ENCODE data around the gene B3GALNT2.
"Not testable (repeated sequence)": the region's sequence is repeated elsewhere in the genome, so short reads cannot be mapped to it uniquely, and the experiment has no call there.

The B3GALNT2 gene

GRCh38 chr1:235504122-235504493, at the start of gene B3GALNT2:
B3GALNT2 (minus strand) TSS chr1:235504452; CDS start chr1:235504252, 200 bp downstream.
- no peak for DNase-seq

GRCh38 chr1:235553112-235553551, 48.9 kb upstream of the B3GALNT2 start:
- DNase-seq, result no peak

- DNase-seq, result no peak
Observed at GRCh38 chr1:235552146-235552716, 48.0 kb upstream of the B3GALNT2 start.

GRCh38 chr1:235549351-235550139, 45.3 kb upstream of the B3GALNT2 start:
- no peak for DNase-seq

- not testable (repeated sequence) for DNase-seq
Observed at GRCh38 chr1:235546369-235547155, 42.3 kb upstream of the B3GALNT2 start.

GRCh38 chr1:235545292-235545930, 41.2 kb upstream of the B3GALNT2 start:
- no peak for DNase-seq

- not testable (repeated sequence) for DNase-seq
Observed at GRCh38 chr1:235542845-235543244, 38.6 kb upstream of the B3GALNT2 start.

- DNase-seq, result no peak
Observed at GRCh38 chr1:235533476-235534168, 29.4 kb upstream of the B3GALNT2 start.

GRCh38 chr1:235532360-235532759, 28.1 kb upstream of the B3GALNT2 start:
- DNase-seq, result no peak

GRCh38 chr1:235527196-235527814, 23.1 kb upstream of the B3GALNT2 start:
- DNase-seq, result no peak

- no peak for DNase-seq
Observed at GRCh38 chr1:235525314-235525713, 21.1 kb upstream of the B3GALNT2 start.

- no peak for DNase-seq
Observed at GRCh38 chr1:235516862-235517446, 12.7 kb upstream of the B3GALNT2 start.

- DNase-seq, result no peak
Observed at GRCh38 chr1:235515844-235516512, 11.7 kb upstream of the B3GALNT2 start.

GRCh38 chr1:235513495-235514366, 9.5 kb upstream of the B3GALNT2 start:
- DNase-seq, result peak; percentile 21

- DNase-seq, result no peak
Observed at GRCh38 chr1:235511470-235512240, 7.4 kb upstream of the B3GALNT2 start.

GRCh38 chr1:235510823-235511222, 6.6 kb upstream of the B3GALNT2 start:
- no peak for DNase-seq

GRCh38 chr1:235507623-235508022, 3.4 kb upstream of the B3GALNT2 start:
- DNase-seq, result no peak

GRCh38 chr1:235504494-235505222, 406 bp upstream of the B3GALNT2 start:
- peak; percentile 98 for DNase-seq

All from activated CD8-positive, alpha-beta memory T cell treated with anti-CD3 and anti-CD28 coated beads, Interleukin-2, amount 50 U/mL, for 4 hours (primary cell).